DOHH2 (cell line): ENCODE measurements around the gene HIPK4.

Source experiments
- H3F3A ChIP-seq: fragments of 200-600 bp; sonication (generic), shearing (Covaris generic); 2 replicates; pipeline ENCODE4 v1.6.0; 2016; ENCODE audit warnings: antibody characterized with exemption, mild to moderate bottlenecking; ENCODE audit not compliant: control insufficient read depth, insufficient read depth
- H3K27ac ChIP-seq: fragments of 200-600 bp; sonication (generic); 2 replicates; pipeline ENCODE4 v1.5.1; 2014; ENCODE audit warnings: low read depth, mild to moderate bottlenecking, low read length, moderate library complexity
- H3K27me3 ChIP-seq: fragments of 200-600 bp; sonication (generic); 2 replicates; pipeline ENCODE4 v1.6.1; 2014; ENCODE audit warnings: mild to moderate bottlenecking, low read length, mixed read lengths; ENCODE audit not compliant: control insufficient read depth
- H3K36me3 ChIP-seq: fragments of 200-600 bp; sonication (generic); 2 replicates; pipeline ENCODE4 v1.6.1; 2014; ENCODE audit warnings: mild to moderate bottlenecking, low read length, moderate library complexity, mixed read lengths; ENCODE audit not compliant: control insufficient read depth
- H3K4me1 ChIP-seq: fragments of 200-600 bp; sonication (generic); 2 replicates; pipeline ENCODE4 v1.6.1; 2014; ENCODE audit warnings: mild to moderate bottlenecking, low read length, mixed read lengths; ENCODE audit not compliant: control insufficient read depth
- H3K4me2 ChIP-seq: fragments of 200-600 bp; sonication (generic); 2 replicates; pipeline ENCODE4 v1.6.0; 2014; ENCODE audit warnings: mild to moderate bottlenecking, low read length, moderate library complexity
- H3K4me3 ChIP-seq: fragments of 200-600 bp; sonication (generic); 2 replicates; pipeline ENCODE4 v1.5.1; 2014; ENCODE audit warnings: mild to moderate bottlenecking, low read length, mixed read lengths
- H3K79me2 ChIP-seq: fragments of 200-600 bp; sonication (generic); 2 replicates; pipeline ENCODE4 v1.6.1; 2014; ENCODE audit warnings: mild to moderate bottlenecking, low read length, mixed read lengths; ENCODE audit not compliant: control insufficient read depth
- H3K9me2 ChIP-seq: fragments of 200-600 bp; sonication (generic); replicated peaks from 2 replicates; pipeline ENCODE4 v1.6.1; 2014; ENCODE audit warnings: mild to moderate bottlenecking, low read length, mixed read lengths; ENCODE audit not compliant: control insufficient read depth
- H3K9me3 ChIP-seq: fragments of 200-600 bp; sonication (generic); 2 replicates; pipeline ENCODE4 v1.6.1; 2014; ENCODE audit warnings: antibody characterized with exemption, low read length, mixed read lengths; ENCODE audit not compliant: control insufficient read depth, insufficient read depth
- H4K20me1 ChIP-seq: fragments of 200-600 bp; sonication (generic); 2 replicates; pipeline ENCODE4 v1.6.0; 2014; ENCODE audit warnings: low read depth, mild to moderate bottlenecking, antibody characterized with exemption, low read length, moderate library complexity; ENCODE audit not compliant: control insufficient read depth, insufficient read depth
- CTCF ChIP-seq: fragments of 200-600 bp; sonication (generic); IDR thresholded peaks from one replicate; pipeline ENCODE4 v1.5.1; 2014; ENCODE audit warnings: antibody characterized with exemption, mild to moderate bottlenecking, low read depth, low read length; ENCODE audit not compliant: poor library complexity, severe bottlenecking
- EZH2phosphoT487 ChIP-seq: fragments of 200-600 bp; sonication (generic); IDR thresholded peaks from 2 replicates; pipeline ENCODE4 v1.6.1; 2017; ENCODE audit warnings: borderline replicate concordance, mild to moderate bottlenecking, antibody characterized with exemption, low read length, moderate library complexity, mixed read lengths

HIPK4 gene

GRCh38 chr19:40358773-40359172, 31.2 kb downstream of the HIPK4 start:
- Histone ChIP-seq H3K9me3 (no peaks in the 10 kb centered on the region), H3K79me2 (peaks cover 6% of the 10 kb centered on the region; the same call in 1 of the 2 replicates), H3K36me3 (no peaks in the 10 kb centered on the region), H3K27me3 (no peaks in the 10 kb centered on the region), H3F3A (peaks cover 11% of the 10 kb centered on the region; the same call in 1 of the 2 replicates), H3K4me1 (peaks cover 38% of the 10 kb centered on the region), H3K9me2 (no peaks in the 10 kb centered on the region), H3K4me3 (peak overlapping the region; percentile 56), H4K20me1 (no peaks in the 10 kb centered on the region), H3K27ac (0 out of 2 replicates have a peak overlapping the region, but pooled peaks have one; percentile 2), H3K4me2 (peak overlapping the region; percentile 83)
- TF ChIP-seq CTCF (no peak), EZH2phosphoT487 (no peak)

GRCh38 chr19:40357640-40358039, 32.3 kb downstream of the HIPK4 start:
- Histone ChIP-seq H3K27ac (no peak overlapping the region), H3K36me3 (no peaks in the 10 kb centered on the region), H3K4me3 (peak overlapping the region; percentile 56; the same call in 1 of the 2 replicates), H3K9me2 (no peaks in the 10 kb centered on the region), H3F3A (peaks cover 11% of the 10 kb centered on the region; the same call in 1 of the 2 replicates), H3K79me2 (peaks cover 6% of the 10 kb centered on the region; the same call in 1 of the 2 replicates), H3K4me1 (peaks cover 38% of the 10 kb centered on the region), H4K20me1 (no peaks in the 10 kb centered on the region), H3K9me3 (no peaks in the 10 kb centered on the region), H3K27me3 (no peaks in the 10 kb centered on the region), H3K4me2 (peak overlapping the region; percentile 83)
- TF ChIP-seq EZH2phosphoT487 (no peak), CTCF (no peak)

GRCh38 chr19:40356681-40357595, 33.0 kb downstream of the HIPK4 start:
- peaks cover 38% of the 10 kb centered on the region for H3K4me1 ChIP-seq
- no peak overlapping the region for H3K4me3 ChIP-seq
- H3K9me3 ChIP-seq = no peaks in the 10 kb centered on the region
- H3K27me3 ChIP-seq = no peaks in the 10 kb centered on the region
- no peaks in the 10 kb centered on the region for H3K9me2 ChIP-seq
- no peaks in the 10 kb centered on the region for H4K20me1 ChIP-seq
- H3K27ac ChIP-seq = no peak overlapping the region
- H3K79me2 ChIP-seq = peaks cover 6% of the 10 kb centered on the region; the same call in 1 of the 2 replicates
- peaks cover 11% of the 10 kb centered on the region; the same call in 1 of the 2 replicates for H3F3A ChIP-seq
- TF ChIP-seq EZH2phosphoT487 (no peak), CTCF (no peak)
- no peaks in the 10 kb centered on the region for H3K36me3 ChIP-seq
- peak overlapping the region; percentile 17 for H3K4me2 ChIP-seq
